Neural progenitor cell (in vitro differentiated cells): Measurements from ENCODE around the gene PPIE. TPM values are rescaled to one million over a fixed set of nuclear protein-coding genes. Genes with fewer than 3 reads are reported as not detected.

Source experiments
- DNase-seq: peaks from one replicate; pipeline ENCODE4 v3.0.0-alpha.2; 2016; ENCODE audit warnings: low spot score
- H2AFZ ChIP-seq: fragments of 200-600 bp; sonication (generic); replicated peaks from 2 replicates; pipeline ENCODE4 v1.6.1; 2016; ENCODE audit warnings: antibody characterized with exemption
- H3F3A ChIP-seq: fragments of 200-600 bp; sonication (generic); 2 replicates; pipeline ENCODE4 v1.6.1; 2016; ENCODE audit warnings: antibody characterized with exemption, low read depth
- H3K27ac ChIP-seq: fragments of 200-600 bp; sonication (generic); 2 replicates; pipeline ENCODE4 v1.5.1; 2016; ENCODE audit warnings: mild to moderate bottlenecking
- H3K27me3 ChIP-seq: fragments of 200-600 bp; sonication (generic); 2 replicates; pipeline ENCODE4 v1.6.1; 2016; ENCODE audit warnings: mild to moderate bottlenecking, moderate library complexity
- H3K36me3 ChIP-seq: fragments of 200-600 bp; sonication (generic); 2 replicates; pipeline ENCODE4 v1.5.1; 2016
- H3K4me1 ChIP-seq: fragments of 200-600 bp; sonication (generic); 2 replicates; pipeline ENCODE4 v1.6.1; 2016; ENCODE audit warnings: mixed run types
- H3K4me2 ChIP-seq: fragments of 200-600 bp; sonication (generic); 2 replicates; pipeline ENCODE4 v1.6.1; 2016
- H3K4me3 ChIP-seq: fragments of 200-600 bp; sonication (generic); 2 replicates; pipeline ENCODE4 v1.5.1; 2016
- H3K79me2 ChIP-seq: fragments of 200-600 bp; sonication (generic); 2 replicates; pipeline ENCODE4 v1.6.1; 2016; ENCODE audit warnings: low read depth
- H3K9ac ChIP-seq: fragments of 200-600 bp; sonication (generic); 2 replicates; pipeline ENCODE4 v1.6.1; 2016
- H3K9me3 ChIP-seq: fragments of 200-600 bp; sonication (generic); 2 replicates; pipeline ENCODE4 v1.5.1; 2016; ENCODE audit warnings: low read depth
- H4K20me1 ChIP-seq: fragments of 200-600 bp; sonication (generic); 2 replicates; pipeline ENCODE4 v1.6.1; 2016; ENCODE audit warnings: low read depth
- H3K27ac Mint-ChIP-seq: 3 replicates; pipeline ENCODE4 v1.8.0; 2021; ENCODE audit warnings: mixed read lengths
- H3K27me3 Mint-ChIP-seq: 2 replicates; pipeline ENCODE4 v1.8.0; 2022; ENCODE audit warnings: low read depth, mild to moderate bottlenecking, inconsistent platforms, moderate library complexity, mixed read lengths; ENCODE audit not compliant: insufficient read depth
- H3K36me3 Mint-ChIP-seq: 3 replicates; pipeline ENCODE4 v1.8.0; 2021; ENCODE audit warnings: mixed read lengths
- H3K4me1 Mint-ChIP-seq: 3 replicates; pipeline ENCODE4 v1.8.0; 2021; ENCODE audit warnings: mixed read lengths
- H3K4me3 Mint-ChIP-seq: 3 replicates; pipeline ENCODE4 v1.8.0; 2021; ENCODE audit warnings: mild to moderate bottlenecking, moderate library complexity, mixed read lengths
- H3K9me3 Mint-ChIP-seq: 3 replicates; pipeline ENCODE4 v1.8.0; 2020; ENCODE audit warnings: mixed read lengths
- EZH2 ChIP-seq: fragments of 200-600 bp; sonication (generic); IDR thresholded peaks from 2 replicates; pipeline ENCODE4 v1.6.1; 2017; ENCODE audit warnings: antibody characterized with exemption, mild to moderate bottlenecking, moderate library complexity
- EZH2phosphoT487 ChIP-seq: fragments of 200-600 bp; sonication (generic); IDR thresholded peaks from 2 replicates; pipeline ENCODE4 v1.6.1; 2017; ENCODE audit warnings: antibody characterized with exemption
- total RNA-seq: library from RNA; depleted of rRNA; stranded (reverse); fragments of >200 nt; gene quantifications from 2 replicates; pipeline ENCODE4 v1.2.3, GENCODE V29; 2015; ENCODE audit warnings: low replicate concordance
- TF ChIP-seq, protein P1 (sequence below): fragments of 200-600 bp; sonication (generic); IDR thresholded peaks from 2 replicates; pipeline ENCODE4 v1.5.1; 2017; ENCODE audit warnings: antibody characterized with exemption, mild to moderate bottlenecking

PPIE gene
- total RNA-seq, 1 donor from 2014 or later: 57.2 TPM

DNA sequence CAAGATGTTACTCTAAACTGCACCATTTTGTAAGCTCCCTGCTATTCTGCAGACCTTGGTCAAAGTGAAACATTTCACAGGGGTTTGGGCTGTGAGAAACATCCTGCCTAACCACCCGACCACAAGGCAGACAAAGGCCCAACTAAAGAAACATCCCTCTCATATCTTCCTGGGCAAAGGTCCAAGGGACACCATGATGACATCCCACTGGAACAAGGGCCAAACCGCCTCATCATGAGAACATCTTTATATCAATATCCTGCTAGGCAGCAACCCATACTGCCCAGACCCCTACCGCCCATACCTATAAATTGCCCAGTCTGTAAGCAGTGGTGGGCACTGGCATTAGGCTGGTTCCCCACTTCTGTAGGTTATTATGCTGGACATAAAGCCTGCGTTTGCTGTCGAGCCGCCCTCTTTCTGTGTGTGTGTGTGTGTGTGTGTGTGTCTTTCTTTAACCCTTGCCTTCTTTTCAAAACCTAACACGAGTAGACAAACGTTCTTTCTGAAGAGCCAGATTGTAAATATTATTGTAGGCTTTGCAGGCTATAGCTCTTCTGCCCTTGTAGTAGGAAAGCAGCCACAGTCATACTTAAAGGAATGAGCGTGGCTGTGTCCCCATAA lies 1.0 kb upstream of the PPIE start:
- no peak overlapping the region for H3K4me3 ChIP-seq
- Mint-ChIP-seq H3K36me3 (peaks cover 4% of the 10 kb centered on the region), H3K27ac (no peak overlapping the region), H3K4me3 (peak overlapping the region; percentile 96), H3K4me1 (peaks cover 17% of the 10 kb centered on the region), H3K9me3 (no peaks in the 10 kb centered on the region), H3K27me3 (peaks cover 7% of the 10 kb centered on the region)
- H3K9ac ChIP-seq: no peak overlapping the region
- peaks cover 5% of the 10 kb centered on the region for H3K36me3 ChIP-seq
- no peak overlapping the region for H2AFZ ChIP-seq
- peaks cover 56% of the 10 kb centered on the region for H3K27me3 ChIP-seq
- H4K20me1 ChIP-seq: peaks cover 3% of the 10 kb centered on the region
- TF ChIP-seq EZH2phosphoT487 (no peak), EZH2 (peak; percentile 16)
- no peak for DNase-seq
- H3K79me2 ChIP-seq: peaks cover 14% of the 10 kb centered on the region
- H3K4me1 ChIP-seq: peaks cover 7% of the 10 kb centered on the region
- H3K9me3 ChIP-seq: no peaks in the 10 kb centered on the region
- no peaks in the 10 kb centered on the region for H3F3A ChIP-seq
- no peak overlapping the region for H3K4me2 ChIP-seq
- no peak overlapping the region for H3K27ac ChIP-seq

DNA sequence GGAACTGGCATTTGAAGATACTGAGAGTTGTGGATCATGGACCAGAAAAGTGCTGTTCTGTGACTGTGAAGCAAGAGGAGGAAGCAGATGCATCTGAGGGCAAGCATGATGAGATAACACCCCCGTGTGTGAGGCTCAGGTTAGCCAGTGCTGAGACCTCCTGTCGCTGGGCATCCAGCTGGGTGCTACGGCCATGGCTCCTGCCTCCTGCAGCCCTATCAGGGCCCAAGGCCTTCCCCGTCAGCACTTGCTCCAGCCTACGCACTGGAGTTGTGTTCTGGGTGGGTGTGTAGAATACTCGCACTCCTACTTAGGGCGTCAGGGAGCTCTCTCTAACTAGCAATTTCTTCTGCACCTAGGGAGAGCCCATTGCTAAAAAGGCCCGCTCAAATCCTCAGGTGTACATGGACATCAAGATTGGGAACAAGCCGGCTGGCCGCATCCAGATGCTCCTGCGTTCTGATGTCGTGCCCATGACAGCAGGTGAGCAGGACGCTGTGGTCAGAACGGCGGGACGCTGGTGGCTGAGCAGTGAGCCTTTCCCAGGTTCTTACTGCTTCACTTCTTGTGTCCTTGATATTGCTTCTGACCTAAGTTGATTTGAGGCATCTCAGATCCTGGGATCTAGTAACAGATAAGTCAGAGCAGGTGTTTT lies 6.5 kb downstream of the PPIE start:
- Mint-ChIP-seq H3K4me1 (peaks cover 3% of the 10 kb centered on the region), H3K27ac (no peak overlapping the region), H3K4me3 (no peak overlapping the region), H3K27me3 (no peaks in the 10 kb centered on the region), H3K9me3 (no peaks in the 10 kb centered on the region), H3K36me3 (peaks cover 26% of the 10 kb centered on the region)
- TF ChIP-seq, protein P1, sequence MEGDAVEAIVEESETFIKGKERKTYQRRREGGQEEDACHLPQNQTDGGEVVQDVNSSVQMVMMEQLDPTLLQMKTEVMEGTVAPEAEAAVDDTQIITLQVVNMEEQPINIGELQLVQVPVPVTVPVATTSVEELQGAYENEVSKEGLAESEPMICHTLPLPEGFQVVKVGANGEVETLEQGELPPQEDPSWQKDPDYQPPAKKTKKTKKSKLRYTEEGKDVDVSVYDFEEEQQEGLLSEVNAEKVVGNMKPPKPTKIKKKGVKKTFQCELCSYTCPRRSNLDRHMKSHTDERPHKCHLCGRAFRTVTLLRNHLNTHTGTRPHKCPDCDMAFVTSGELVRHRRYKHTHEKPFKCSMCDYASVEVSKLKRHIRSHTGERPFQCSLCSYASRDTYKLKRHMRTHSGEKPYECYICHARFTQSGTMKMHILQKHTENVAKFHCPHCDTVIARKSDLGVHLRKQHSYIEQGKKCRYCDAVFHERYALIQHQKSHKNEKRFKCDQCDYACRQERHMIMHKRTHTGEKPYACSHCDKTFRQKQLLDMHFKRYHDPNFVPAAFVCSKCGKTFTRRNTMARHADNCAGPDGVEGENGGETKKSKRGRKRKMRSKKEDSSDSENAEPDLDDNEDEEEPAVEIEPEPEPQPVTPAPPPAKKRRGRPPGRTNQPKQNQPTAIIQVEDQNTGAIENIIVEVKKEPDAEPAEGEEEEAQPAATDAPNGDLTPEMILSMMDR: no peak
- TF ChIP-seq EZH2: no peak
- no peak for TF ChIP-seq EZH2phosphoT487
- Histone ChIP-seq H2AFZ (no peak overlapping the region), H3K9me3 (no peaks in the 10 kb centered on the region), H3K4me3 (no peak overlapping the region), H4K20me1 (no peaks in the 10 kb centered on the region), H3K4me2 (no peak overlapping the region), H3F3A (no peaks in the 10 kb centered on the region), H3K27ac (no peak overlapping the region), H3K4me1 (no peaks in the 10 kb centered on the region), H3K79me2 (peaks cover 3% of the 10 kb centered on the region), H3K36me3 (peaks cover 5% of the 10 kb centered on the region), H3K27me3 (no peaks in the 10 kb centered on the region), H3K9ac (no peak overlapping the region)
- no peak for DNase-seq

DNA sequence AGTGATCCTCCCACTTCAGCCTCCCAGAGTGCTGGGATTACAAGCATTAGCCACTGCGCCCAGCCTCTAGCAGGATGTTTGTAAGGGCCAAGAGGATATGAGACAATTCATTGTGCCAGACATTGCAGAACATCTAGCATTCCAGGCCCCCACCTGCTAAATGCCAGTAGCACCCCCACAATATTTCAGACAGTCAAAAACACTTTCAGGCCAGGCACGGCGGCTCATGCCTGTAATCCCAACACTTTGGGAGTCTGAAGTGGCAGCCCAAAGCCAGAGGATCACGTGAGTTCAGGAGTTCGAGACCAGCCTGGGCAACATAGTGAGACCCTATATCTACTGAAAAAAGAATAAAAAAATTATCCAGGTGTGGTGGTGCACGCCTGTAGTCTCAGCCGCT lies 12.9 kb downstream of the PPIE start:
- H3K4me3 ChIP-seq: no peak overlapping the region
- H3K27me3 Mint-ChIP-seq: no peaks in the 10 kb centered on the region
- no peaks in the 10 kb centered on the region for H3K79me2 ChIP-seq
- no peak overlapping the region for H3K4me2 ChIP-seq
- no peaks in the 10 kb centered on the region for H3K27me3 ChIP-seq
- no peaks in the 10 kb centered on the region for H3K4me1 ChIP-seq
- no peak overlapping the region for H2AFZ ChIP-seq
- DNase-seq: no peak
- no peak overlapping the region for H3K27ac Mint-ChIP-seq
- no peak for TF ChIP-seq EZH2
- no peak for TF ChIP-seq EZH2phosphoT487
- TF ChIP-seq, protein P1: no peak
- no peak overlapping the region for H3K4me3 Mint-ChIP-seq
- peaks cover 5% of the 10 kb centered on the region for H4K20me1 ChIP-seq
- peaks cover 29% of the 10 kb centered on the region for H3K36me3 Mint-ChIP-seq
- no peaks in the 10 kb centered on the region for H3K9me3 Mint-ChIP-seq
- H3K9ac ChIP-seq: no peak overlapping the region
- peaks cover 6% of the 10 kb centered on the region for H3K36me3 ChIP-seq
- H3K27ac ChIP-seq: no peak overlapping the region
- H3K9me3 ChIP-seq: no peaks in the 10 kb centered on the region
- no peaks in the 10 kb centered on the region for H3K4me1 Mint-ChIP-seq
- no peaks in the 10 kb centered on the region for H3F3A ChIP-seq

DNA sequence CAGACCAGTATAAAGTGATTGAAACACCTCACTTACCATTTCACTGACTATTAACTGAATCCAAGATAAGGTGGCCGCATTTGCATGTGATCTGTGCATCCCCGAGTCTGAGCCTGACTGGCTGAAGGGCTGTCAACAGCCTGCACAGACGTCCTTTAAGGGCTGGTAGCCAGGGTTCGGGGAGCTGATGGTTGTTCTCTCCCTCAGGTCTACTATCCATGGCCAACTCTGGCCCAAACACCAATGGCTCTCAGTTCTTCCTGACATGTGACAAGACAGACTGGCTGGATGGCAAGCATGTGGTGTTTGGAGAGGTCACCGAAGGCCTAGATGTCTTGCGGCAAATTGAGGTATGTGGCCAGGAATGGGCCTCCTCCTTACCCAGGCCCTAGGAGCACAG lies 14.0 kb downstream of the PPIE start:
- DNase-seq: no peak
- Histone ChIP-seq H4K20me1 (peaks cover 5% of the 10 kb centered on the region), H3K4me2 (no peak overlapping the region), H3K27me3 (no peaks in the 10 kb centered on the region), H3F3A (no peaks in the 10 kb centered on the region), H3K4me1 (no peaks in the 10 kb centered on the region), H2AFZ (no peak overlapping the region), H3K79me2 (no peaks in the 10 kb centered on the region), H3K4me3 (no peak overlapping the region), H3K9ac (no peak overlapping the region), H3K36me3 (peaks cover 6% of the 10 kb centered on the region), H3K27ac (no peak overlapping the region), H3K9me3 (no peaks in the 10 kb centered on the region)
- Mint-ChIP-seq H3K4me3 (no peak overlapping the region), H3K27me3 (peaks cover 4% of the 10 kb centered on the region), H3K9me3 (no peaks in the 10 kb centered on the region), H3K27ac (no peak overlapping the region), H3K36me3 (peaks cover 31% of the 10 kb centered on the region), H3K4me1 (no peaks in the 10 kb centered on the region)
- TF ChIP-seq, protein P1: no peak
- TF ChIP-seq EZH2 (no peak), EZH2phosphoT487 (no peak)
